Fibroblast of gingiva (primary cell): Measurements from ENCODE around the gene UNC13C.

Source experiments
- DNase-seq: peaks from one replicate; pipeline ENCODE4 v3.0.0-alpha.2; 2011; ENCODE audit warnings: low read depth

UNC13C gene

GRCh38 chr15:54567408-54568035 lies 589.3 kb downstream of the UNC13C start:
- DNase-seq = no peak

GRCh38 chr15:54568381-54568780 lies 590.1 kb downstream of the UNC13C start:
- DNase-seq = no peak

GRCh38 chr15:54571576-54571975 lies 593.3 kb downstream of the UNC13C start:
- no peak for DNase-seq

- DNase-seq = no peak
Observed at GRCh38 chr15:54575586-54575985, 597.3 kb downstream of the UNC13C start.

GRCh38 chr15:54576298-54576935 lies 598.2 kb downstream of the UNC13C start:
- DNase-seq = no peak

- no peak for DNase-seq
Observed at GRCh38 chr15:54577476-54578250, 599.4 kb downstream of the UNC13C start.

- DNase-seq = no peak
Observed at GRCh38 chr15:54579855-54580254, 601.6 kb downstream of the UNC13C start.

- no peak for DNase-seq
Observed at GRCh38 chr15:54580643-54581042, 602.4 kb downstream of the UNC13C start.

GRCh38 chr15:54582863-54583643 lies 604.8 kb downstream of the UNC13C start:
- no peak for DNase-seq

GRCh38 chr15:54585063-54585462 lies 606.8 kb downstream of the UNC13C start:
- DNase-seq = no peak

GRCh38 chr15:54594115-54594514 lies 615.9 kb downstream of the UNC13C start:
- no peak for DNase-seq

- no peak for DNase-seq
Observed at GRCh38 chr15:54599386-54599785, 621.1 kb downstream of the UNC13C start.

GRCh38 chr15:54605043-54605442 lies 626.8 kb downstream of the UNC13C start:
- DNase-seq = no peak

- no peak for DNase-seq
Observed at GRCh38 chr15:54605556-54605955, 627.3 kb downstream of the UNC13C start.

- DNase-seq = no peak
Observed at GRCh38 chr15:54608876-54609835, 630.9 kb downstream of the UNC13C start.

- no peak for DNase-seq
Observed at GRCh38 chr15:54618120-54618519, 639.9 kb downstream of the UNC13C start.

GRCh38 chr15:54619180-54619579 lies 640.9 kb downstream of the UNC13C start:
- DNase-seq = no peak

GRCh38 chr15:54620916-54621315 lies 642.7 kb downstream of the UNC13C start:
- no peak for DNase-seq

- DNase-seq = no peak
Observed at GRCh38 chr15:54636147-54636546, 657.9 kb downstream of the UNC13C start.

- DNase-seq = no peak
Observed at GRCh38 chr15:54638666-54639065, 660.4 kb downstream of the UNC13C start.

- no peak for DNase-seq
Observed at GRCh38 chr15:54640873-54641272, 662.6 kb downstream of the UNC13C start.
